ENCODE results near the gene AUTS2.

AUTS2 gene

GRCh38 chr7:70570961-70571360, 972.7 kb downstream of the AUTS2 start:
- H4K20me1 ChIP-seq (ENCODE audit: insufficient read depth, low read length), result no peaks in the 10 kb centered on the region
- H3K36me3 ChIP-seq (ENCODE audit: insufficient read depth, low read length), result peaks cover 17% of the 10 kb centered on the region; the same call in 1 of the 2 replicates
- H3K27ac ChIP-seq (ENCODE audit: low read depth, low read length, poor library complexity, severe bottlenecking), result no peak overlapping the region
- no peak overlapping the region for H3K4me3 ChIP-seq (ENCODE audit: low read depth, low read length, poor library complexity, severe bottlenecking)
- no peaks in the 10 kb centered on the region for H3K9me2 ChIP-seq (ENCODE audit: low read depth, low read length)
- H2AFZ ChIP-seq (ENCODE audit: low read length), result no peak overlapping the region
- no peaks in the 10 kb centered on the region for H3F3A ChIP-seq (ENCODE audit: insufficient read depth, low read length)
- no peak for TF ChIP-seq EZH2 (IDR thresholded peaks at IDR 0.05; ENCODE audit: borderline replicate concordance, low read length)
- no peak for TF ChIP-seq CTCF (IDR thresholded peaks at IDR 0.05; ENCODE audit: low read length)
- no peak overlapping the region for H3K4me2 ChIP-seq (ENCODE audit: low read length)
- H3K9ac ChIP-seq (ENCODE audit: low read length), result no peak overlapping the region
- peaks cover 26% of the 10 kb centered on the region for H3K4me1 ChIP-seq (ENCODE audit: insufficient read depth, low read length, severe bottlenecking)
- no peaks in the 10 kb centered on the region for H3K9me3 ChIP-seq (ENCODE audit: low read length)
- no peaks in the 10 kb centered on the region for H3K27me3 ChIP-seq (ENCODE audit: insufficient read depth, low read length)
- H3K79me2 ChIP-seq (ENCODE audit: insufficient read depth, low read length), result no peaks in the 10 kb centered on the region

- no peak overlapping the region for H3K27ac ChIP-seq (ENCODE audit: low read depth, low read length, poor library complexity, severe bottlenecking)
- no peak overlapping the region for H3K4me3 ChIP-seq (ENCODE audit: low read depth, low read length, poor library complexity, severe bottlenecking)
- H3K79me2 ChIP-seq (ENCODE audit: insufficient read depth, low read length), result no peaks in the 10 kb centered on the region
- H3K27me3 ChIP-seq (ENCODE audit: insufficient read depth, low read length), result no peaks in the 10 kb centered on the region
- no peak overlapping the region for H3K4me2 ChIP-seq (ENCODE audit: low read length)
- H3K36me3 ChIP-seq (ENCODE audit: insufficient read depth, low read length), result peaks cover 17% of the 10 kb centered on the region; the same call in 1 of the 2 replicates
- no peak for TF ChIP-seq CTCF (IDR thresholded peaks at IDR 0.05; ENCODE audit: low read length)
- TF ChIP-seq EZH2 (IDR thresholded peaks at IDR 0.05; ENCODE audit: borderline replicate concordance, low read length), result no peak
- no peaks in the 10 kb centered on the region for H4K20me1 ChIP-seq (ENCODE audit: insufficient read depth, low read length)
- no peaks in the 10 kb centered on the region for H3K9me3 ChIP-seq (ENCODE audit: low read length)
- no peak overlapping the region for H2AFZ ChIP-seq (ENCODE audit: low read length)
- no peak overlapping the region for H3K9ac ChIP-seq (ENCODE audit: low read length)
- H3K4me1 ChIP-seq (ENCODE audit: insufficient read depth, low read length, severe bottlenecking), result peaks cover 26% of the 10 kb centered on the region
- no peaks in the 10 kb centered on the region for H3F3A ChIP-seq (ENCODE audit: insufficient read depth, low read length)
- no peaks in the 10 kb centered on the region for H3K9me2 ChIP-seq (ENCODE audit: low read depth, low read length)
These were observed 973.2 kb downstream of the AUTS2 start for GRCh38 chr7:70571403-70571934.

GRCh38 chr7:70571961-70572360, 973.7 kb downstream of the AUTS2 start:
- H3K27ac ChIP-seq (ENCODE audit: low read depth, low read length, poor library complexity, severe bottlenecking), result no peak overlapping the region
- no peak overlapping the region for H3K4me2 ChIP-seq (ENCODE audit: low read length)
- no peaks in the 10 kb centered on the region for H3K9me2 ChIP-seq (ENCODE audit: low read depth, low read length)
- no peaks in the 10 kb centered on the region for H3F3A ChIP-seq (ENCODE audit: insufficient read depth, low read length)
- H4K20me1 ChIP-seq (ENCODE audit: insufficient read depth, low read length), result no peaks in the 10 kb centered on the region
- peaks cover 17% of the 10 kb centered on the region; the same call in 1 of the 2 replicates for H3K36me3 ChIP-seq (ENCODE audit: insufficient read depth, low read length)
- no peaks in the 10 kb centered on the region for H3K79me2 ChIP-seq (ENCODE audit: insufficient read depth, low read length)
- TF ChIP-seq CTCF (IDR thresholded peaks at IDR 0.05; ENCODE audit: low read length), result no peak
- no peaks in the 10 kb centered on the region for H3K9me3 ChIP-seq (ENCODE audit: low read length)
- no peaks in the 10 kb centered on the region for H3K27me3 ChIP-seq (ENCODE audit: insufficient read depth, low read length)
- H3K4me3 ChIP-seq (ENCODE audit: low read depth, low read length, poor library complexity, severe bottlenecking), result no peak overlapping the region
- H3K4me1 ChIP-seq (ENCODE audit: insufficient read depth, low read length, severe bottlenecking), result peaks cover 26% of the 10 kb centered on the region
- no peak overlapping the region for H3K9ac ChIP-seq (ENCODE audit: low read length)
- no peak overlapping the region for H2AFZ ChIP-seq (ENCODE audit: low read length)

Data from OCI-LY1 (cell line).